HG03457 (cell line): ENCODE measurements around the gene LRRC8D.

ENCODE experiments used
- ATAC-seq: cut with Tn5 transposase; IDR thresholded peaks from one replicate; pipeline ENCODE4 v1.9.1; 2021; ENCODE audit warnings: moderate number of reproducible peaks; ENCODE audit not compliant: unreplicated experiment

LRRC8D gene

GRCh38 chr1:89865498-89866382, 44.9 kb downstream of the LRRC8D start:
- ATAC-seq: no peak

DNA sequence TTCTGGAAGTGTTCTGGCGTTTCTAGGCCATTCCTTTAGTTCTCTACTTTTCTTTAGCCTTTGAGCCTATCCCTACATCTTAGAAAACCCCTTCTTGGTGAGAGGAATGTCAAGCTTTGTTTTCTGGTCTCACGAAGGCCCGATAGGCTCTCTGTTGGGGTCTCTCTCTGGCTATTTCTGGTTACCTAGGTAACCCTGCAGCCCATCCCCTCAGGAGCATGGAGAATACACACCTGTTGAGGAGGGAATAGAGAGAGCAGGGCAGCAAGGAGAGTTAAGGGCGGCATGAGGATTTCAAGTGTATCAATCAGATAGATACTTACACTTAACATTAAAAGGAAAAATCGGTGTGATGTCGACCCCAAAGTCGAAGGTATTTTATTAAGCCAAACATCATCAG, 45.7 kb downstream of the LRRC8D start:
- no peak for ATAC-seq

DNA sequence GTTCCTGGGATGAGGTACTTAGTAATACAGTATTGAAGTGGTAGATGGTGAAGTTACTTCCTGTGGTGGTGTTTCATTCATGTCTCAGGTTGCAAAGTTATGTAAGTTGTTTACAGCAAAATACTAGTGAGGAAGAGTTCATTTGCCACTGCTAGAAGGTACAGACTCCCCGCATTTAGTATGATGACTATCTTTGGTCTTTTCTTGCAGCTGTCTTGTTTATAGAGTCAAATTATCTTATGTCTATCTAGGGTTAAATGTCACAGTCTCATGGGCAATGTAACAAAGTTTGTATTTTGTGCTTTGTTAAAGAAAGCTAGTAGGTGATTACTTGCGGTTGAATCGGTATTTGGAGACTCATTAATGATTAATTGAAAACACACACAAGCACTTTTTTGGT, 50.2 kb downstream of the LRRC8D start:
- no peak for ATAC-seq

DNA sequence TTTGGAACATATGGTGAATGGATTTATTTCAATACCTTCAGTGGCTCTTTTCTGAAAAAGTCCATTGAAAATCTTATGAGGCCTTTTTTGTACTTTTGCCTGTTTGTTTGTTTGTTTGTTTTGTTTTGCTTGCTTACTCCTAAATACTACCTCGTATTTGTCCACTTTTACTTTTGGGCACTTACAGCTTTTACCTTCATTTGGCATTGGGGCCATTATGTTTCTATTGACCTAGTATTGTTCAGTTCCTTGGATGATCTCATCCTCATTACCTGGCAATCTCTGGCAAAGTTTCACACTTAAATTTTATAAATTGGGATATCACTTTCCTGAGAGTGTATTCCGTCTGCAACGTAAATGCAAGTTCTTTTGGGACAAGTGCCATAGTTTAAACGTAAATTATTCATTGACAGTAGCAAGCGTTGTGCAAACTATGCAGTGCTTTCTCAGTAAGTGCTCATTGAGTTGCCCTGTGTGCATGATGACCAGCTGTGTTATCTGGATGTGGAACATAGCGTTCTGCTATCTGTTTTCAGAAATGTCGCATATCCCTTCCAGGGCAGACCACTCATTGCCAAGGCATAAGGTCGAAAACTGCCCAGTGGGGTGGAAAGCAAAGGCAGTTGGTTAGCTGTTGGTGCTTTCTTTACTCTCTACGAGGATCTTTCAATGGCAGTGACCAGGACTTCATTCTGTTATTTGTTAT, 51.1 kb downstream of the LRRC8D start:
- no peak for ATAC-seq

- ATAC-seq: no peak
Measured at GRCh38 chr1:89872567-89872966, 51.7 kb downstream of the LRRC8D start.

- ATAC-seq: no peak
Measured at GRCh38 chr1:89873288-89873687, 52.5 kb downstream of the LRRC8D start.

DNA sequence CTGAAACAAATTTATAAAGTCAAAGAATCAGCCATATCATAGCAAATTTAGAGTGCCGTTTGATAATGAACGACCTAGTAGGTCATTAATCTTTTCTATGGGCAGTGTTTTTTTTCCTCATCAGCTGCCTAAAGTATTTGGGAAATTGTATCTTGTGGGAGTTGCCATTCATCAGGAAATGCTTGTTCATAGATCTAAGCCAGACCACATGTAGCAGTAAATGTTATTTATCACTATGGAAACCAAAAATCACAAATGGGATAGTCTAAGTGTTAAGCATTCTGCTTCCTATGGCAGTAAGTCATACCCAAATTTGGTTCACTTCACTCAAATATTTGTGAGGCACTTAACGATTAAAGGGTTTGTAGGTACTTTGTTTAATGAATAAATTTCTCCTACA, 52.9 kb downstream of the LRRC8D start:
- no peak for ATAC-seq

GRCh38 chr1:89876463-89876862, 55.6 kb downstream of the LRRC8D start:
- ATAC-seq: no peak

DNA sequence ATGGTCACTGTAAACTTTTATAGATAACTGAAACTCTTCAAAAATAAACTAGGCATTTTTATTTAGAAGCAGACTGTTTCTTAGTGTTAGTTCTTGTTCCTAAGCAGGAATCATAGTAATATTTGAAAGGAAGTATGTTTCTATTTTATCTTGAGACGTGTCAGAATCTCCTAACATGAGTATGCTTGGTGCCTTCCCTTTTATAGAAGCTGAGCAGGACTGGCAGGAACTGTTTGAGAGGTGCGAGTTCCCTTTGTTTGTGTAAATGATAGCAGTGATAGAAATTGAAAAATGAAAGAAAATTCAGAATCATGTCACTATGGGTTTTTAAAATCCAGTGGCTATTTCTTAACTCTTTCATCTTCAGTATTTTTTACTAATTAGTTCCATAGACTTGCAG, 56.9 kb downstream of the LRRC8D start:
- no peak for ATAC-seq

DNA sequence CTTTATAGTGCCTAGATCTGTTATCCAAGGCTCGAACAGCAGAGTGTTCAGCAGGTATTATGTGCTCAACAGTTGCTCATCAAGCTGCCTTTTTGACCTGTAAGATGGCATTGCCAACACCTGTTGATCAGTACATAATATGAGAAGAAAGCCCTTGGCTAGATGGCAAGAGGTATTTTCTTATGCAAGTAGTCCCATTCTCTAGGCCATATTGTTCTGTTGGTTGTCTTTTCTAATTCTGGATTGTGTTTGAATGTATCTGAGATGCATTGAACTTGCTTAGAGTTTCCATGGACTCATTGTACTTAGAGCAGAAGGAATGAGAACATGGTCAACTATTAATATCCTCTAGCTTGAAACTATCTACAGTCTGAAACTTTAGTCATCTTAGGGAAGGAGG, 57.4 kb downstream of the LRRC8D start:
- no peak for ATAC-seq

- no peak for ATAC-seq
Measured at GRCh38 chr1:89880679-89881078, 59.8 kb downstream of the LRRC8D start.

DNA sequence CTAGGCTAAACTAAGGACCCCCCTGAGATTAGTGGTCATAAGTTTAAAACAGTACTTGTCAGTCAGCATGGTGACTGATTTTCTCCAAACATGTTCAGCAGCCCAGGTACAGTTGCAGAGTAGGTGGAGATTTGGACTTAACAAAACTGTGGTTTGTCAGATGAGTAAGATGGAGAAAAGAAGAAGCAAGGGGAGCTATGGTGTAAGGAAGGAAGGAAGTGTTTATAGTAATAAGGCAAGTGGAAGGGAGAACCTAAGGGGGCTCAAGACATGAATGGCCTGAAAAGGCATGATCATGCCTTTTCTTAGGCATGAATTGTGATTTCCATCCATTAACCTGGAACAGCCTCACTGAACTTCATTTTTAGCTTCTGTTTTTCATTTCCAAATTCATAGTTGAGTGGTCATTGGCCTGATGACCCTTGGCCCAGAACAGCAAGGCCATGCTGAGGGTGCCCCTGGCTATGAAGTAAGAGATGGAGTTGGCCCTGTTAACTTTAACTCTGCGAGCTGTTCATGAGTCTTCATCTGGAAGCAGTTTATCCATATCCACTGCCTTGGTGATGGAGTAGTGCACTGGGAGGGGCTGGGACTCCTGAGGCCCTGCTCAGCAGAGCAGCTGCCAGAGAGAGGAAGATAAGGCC, 60.7 kb downstream of the LRRC8D start:
- no peak for ATAC-seq

DNA sequence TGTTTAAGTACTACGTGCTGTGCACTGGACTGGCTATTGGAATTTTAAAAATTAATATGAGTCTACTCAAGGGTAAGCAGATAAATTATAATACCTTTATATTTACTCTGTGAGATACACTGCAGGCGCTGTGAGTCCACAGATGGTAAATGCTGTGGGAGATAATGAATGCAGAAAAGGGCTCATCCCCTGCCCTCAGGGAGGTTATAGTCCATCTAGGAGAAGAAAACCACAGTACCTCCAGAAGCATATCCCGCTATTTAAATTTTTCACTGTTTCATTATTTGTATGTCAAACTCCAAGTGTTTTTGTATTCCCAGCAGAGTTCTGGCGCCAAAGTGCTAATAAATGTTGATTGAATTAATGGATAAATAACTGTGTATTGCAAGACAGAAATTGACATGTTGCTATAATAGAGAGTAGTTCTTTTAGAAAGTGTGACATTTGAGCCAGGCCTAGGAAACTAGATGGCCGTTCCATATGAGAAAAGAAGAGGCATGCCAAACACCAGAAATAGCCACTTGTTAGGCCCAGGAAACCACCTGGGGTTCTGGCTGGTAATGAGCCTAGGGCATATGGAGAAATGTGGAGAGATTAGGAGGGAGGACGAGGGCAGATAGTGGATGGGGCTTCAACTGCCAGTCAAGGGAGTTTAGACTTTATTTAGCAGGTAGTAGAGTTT, 61.7 kb downstream of the LRRC8D start:
- no peak for ATAC-seq

- no peak for ATAC-seq
Measured at GRCh38 chr1:89883030-89883379, 62.2 kb downstream of the LRRC8D start.

DNA sequence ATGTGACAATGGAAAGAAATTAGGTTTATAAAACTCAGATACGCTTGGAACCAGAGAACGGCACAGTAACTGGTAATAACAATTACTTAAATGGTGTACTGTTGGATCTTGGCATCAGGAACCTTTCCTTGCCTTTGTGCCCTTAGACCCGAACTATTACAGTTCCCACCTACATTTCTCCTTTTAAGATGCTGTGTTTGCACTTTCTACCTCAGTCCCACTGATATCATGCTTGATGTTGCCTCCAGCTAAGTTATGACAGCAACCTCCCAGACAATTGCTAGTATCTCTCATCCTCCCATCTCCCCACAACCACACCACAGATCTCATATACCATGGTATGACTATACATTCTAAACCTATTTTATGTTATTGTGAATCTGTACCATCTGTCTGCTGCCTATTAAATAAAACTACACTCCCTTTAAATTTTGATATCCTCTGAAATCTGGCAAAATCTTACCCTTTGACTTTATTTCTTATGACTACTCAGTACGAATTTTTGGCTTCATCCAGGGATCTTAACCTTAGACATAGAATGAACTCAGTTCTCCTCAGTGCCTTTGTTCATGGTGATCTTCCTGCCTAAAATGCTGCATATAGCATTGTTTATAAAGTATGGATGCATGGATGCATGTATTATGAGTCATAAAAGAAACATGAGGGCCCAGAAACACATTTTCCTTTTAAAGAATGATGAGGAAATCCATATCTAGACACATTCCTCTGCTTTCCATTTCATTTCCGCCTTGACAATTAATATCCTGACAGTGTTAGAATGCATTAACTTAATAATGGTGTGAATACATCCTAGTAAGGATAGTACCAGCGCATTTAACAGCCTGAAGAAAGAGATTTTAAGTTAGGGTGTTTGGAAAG, 64.1 kb downstream of the LRRC8D start:
- no peak for ATAC-seq

GRCh38 chr1:89887270-89887669, 66.4 kb downstream of the LRRC8D start:
- no peak for ATAC-seq

GRCh38 chr1:89887713-89888112, 66.9 kb downstream of the LRRC8D start:
- no peak for ATAC-seq

- no peak for ATAC-seq
Measured at GRCh38 chr1:89888480-89889322, 67.9 kb downstream of the LRRC8D start.

GRCh38 chr1:89889323-89889615, 68.4 kb downstream of the LRRC8D start:
- no peak for ATAC-seq
